ENCODE measurements around the gene PHF12.

GRCh38 chr17:28906706-28907438 lies 44.4 kb downstream of the PHF12 start:
- TF ChIP-seq POLR2A (IDR thresholded peaks at IDR 0.05; ENCODE audit: low read depth, low read length) (no peak), TAF1 (IDR thresholded peaks at IDR 0.05; ENCODE audit: low read depth, low read length) (no peak), POLR2AphosphoS5 (IDR thresholded peaks at IDR 0.05; ENCODE audit: low read depth, low read length) (no peak)
